Head of caudate nucleus (tissue), 42 donors: ENCODE measurements around the gene NOC2L.
"Not testable (repeated sequence)": the region's sequence is repeated elsewhere in the genome, so short reads cannot be mapped to it uniquely, and the experiment has no call there.

Experiments used
- DNase-seq, 42 donors: peaks; one replicate each; pipeline versions ENCODE4 v3.0.0 to v3.0.0-alpha.2; 2020 to 2021; ENCODE audit warnings: mixed read lengths in 7 of 42
- intact Hi-C: fragments of 100-400 bp; cut with DNase I; formaldehyde crosslinking; loops from one replicate; pipeline ENCODE4 v1.15.0; 2022

Gene NOC2L

GRCh38 chr1:901108-901859 is 57.8 kb downstream of the NOC2L start:
- intact Hi-C loops = no loop called here
- DNase-seq = peak in 1 of 42 donors; percentile 35

- peak in 1 of 42 donors; percentile 21 for DNase-seq
These were observed 59.3 kb downstream of the NOC2L start for GRCh38 chr1:899636-900317.

GRCh38 chr1:897951-898350 is 61.1 kb downstream of the NOC2L start:
- DNase-seq = peak in 1 of 42 donors; percentile 24
- intact Hi-C loops = not testable (repeated sequence)

More at GRCh38 chr1:899636-900317, 59.3 kb downstream of the NOC2L start:
- intact Hi-C loops = no loop called here

- DNase-seq = no peak
- intact Hi-C loops = no loop called here
These were observed 61.8 kb downstream of the NOC2L start for GRCh38 chr1:897226-897625.
